Parathyroid adenoma (tissue), 2 donors: ENCODE results near the gene SEC24A.

Experiments
- H2AFZ ChIP-seq: fragments of 300-600 bp; sonication (generic); one replicate; pipeline ENCODE4 v1.7.0; 2017; ENCODE audit warnings: antibody characterized with exemption, mild to moderate bottlenecking
- H3K27ac ChIP-seq: fragments of 300-600 bp; sonication (generic); one replicate; pipeline ENCODE4 v1.7.0; 2017
- H3K27me3 ChIP-seq: fragments of 300-600 bp; sonication (generic); one replicate; pipeline ENCODE4 v1.7.0; 2017; ENCODE audit warnings: low read length; ENCODE audit not compliant: control insufficient read depth, insufficient read depth
- H3K36me3 ChIP-seq: fragments of 300-600 bp; sonication (generic); one replicate; pipeline ENCODE4 v1.7.0; 2017; ENCODE audit warnings: low read length; ENCODE audit not compliant: control insufficient read depth, insufficient read depth
- H3K4me1 ChIP-seq: fragments of 300-600 bp; sonication (generic); one replicate; pipeline ENCODE4 v1.7.0; 2017; ENCODE audit warnings: control low read depth
- H3K4me2 ChIP-seq: fragments of 300-600 bp; sonication (generic); one replicate; pipeline ENCODE4 v1.7.0; 2017; ENCODE audit warnings: low read length
- H3K4me3 ChIP-seq: fragments of 300-600 bp; sonication (generic); one replicate; pipeline ENCODE4 v1.7.0; 2017; ENCODE audit warnings: low read depth, low read length
- H3K79me2 ChIP-seq: fragments of 300-600 bp; sonication (generic); one replicate; pipeline ENCODE4 v1.7.0; 2017; ENCODE audit warnings: control low read depth
- H3K9ac ChIP-seq: fragments of 300-600 bp; sonication (generic); one replicate; pipeline ENCODE4 v1.7.0; 2017; ENCODE audit warnings: mild to moderate bottlenecking
- H3K9me3 ChIP-seq: fragments of 300-600 bp; sonication (generic); one replicate; pipeline ENCODE4 v1.7.0; 2017; ENCODE audit warnings: low read length; ENCODE audit not compliant: control insufficient read depth
- TF ChIP-seq, protein P1 (sequence below): fragments of 300-600 bp; sonication (generic); IDR thresholded peaks from one replicate; pipeline ENCODE4 v1.7.0; 2017; ENCODE audit warnings: antibody characterized with exemption, mild to moderate bottlenecking
- donor health status: primary hyperparathyroidism.

SEC24A gene

GRCh38 chr5:134724872-134725271 lies 76.3 kb downstream of the SEC24A start:
- Histone ChIP-seq H2AFZ (no peak overlapping the region), H3K4me2 (no peak overlapping the region), H3K4me1 (no peaks in the 10 kb centered on the region), H3K79me2 (no peaks in the 10 kb centered on the region), H3K27ac (no peak overlapping the region), H3K36me3 (no peaks in the 10 kb centered on the region), H3K9me3 (no peaks in the 10 kb centered on the region), H3K27me3 (no peaks in the 10 kb centered on the region), H3K4me3 (no peak overlapping the region), H3K9ac (no peak overlapping the region)
- TF ChIP-seq, protein P1, sequence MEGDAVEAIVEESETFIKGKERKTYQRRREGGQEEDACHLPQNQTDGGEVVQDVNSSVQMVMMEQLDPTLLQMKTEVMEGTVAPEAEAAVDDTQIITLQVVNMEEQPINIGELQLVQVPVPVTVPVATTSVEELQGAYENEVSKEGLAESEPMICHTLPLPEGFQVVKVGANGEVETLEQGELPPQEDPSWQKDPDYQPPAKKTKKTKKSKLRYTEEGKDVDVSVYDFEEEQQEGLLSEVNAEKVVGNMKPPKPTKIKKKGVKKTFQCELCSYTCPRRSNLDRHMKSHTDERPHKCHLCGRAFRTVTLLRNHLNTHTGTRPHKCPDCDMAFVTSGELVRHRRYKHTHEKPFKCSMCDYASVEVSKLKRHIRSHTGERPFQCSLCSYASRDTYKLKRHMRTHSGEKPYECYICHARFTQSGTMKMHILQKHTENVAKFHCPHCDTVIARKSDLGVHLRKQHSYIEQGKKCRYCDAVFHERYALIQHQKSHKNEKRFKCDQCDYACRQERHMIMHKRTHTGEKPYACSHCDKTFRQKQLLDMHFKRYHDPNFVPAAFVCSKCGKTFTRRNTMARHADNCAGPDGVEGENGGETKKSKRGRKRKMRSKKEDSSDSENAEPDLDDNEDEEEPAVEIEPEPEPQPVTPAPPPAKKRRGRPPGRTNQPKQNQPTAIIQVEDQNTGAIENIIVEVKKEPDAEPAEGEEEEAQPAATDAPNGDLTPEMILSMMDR: no peak

GRCh38 chr5:134732819-134733218 lies 84.2 kb downstream of the SEC24A start:
- Histone ChIP-seq H3K9ac (no peak overlapping the region), H3K4me2 (no peak overlapping the region), H2AFZ (no peak overlapping the region), H3K36me3 (no peaks in the 10 kb centered on the region), H3K4me3 (no peak overlapping the region), H3K4me1 (no peaks in the 10 kb centered on the region), H3K9me3 (no peaks in the 10 kb centered on the region), H3K27ac (no peak overlapping the region), H3K27me3 (no peaks in the 10 kb centered on the region), H3K79me2 (no peaks in the 10 kb centered on the region)
- TF ChIP-seq, protein P1: no peak

DNA sequence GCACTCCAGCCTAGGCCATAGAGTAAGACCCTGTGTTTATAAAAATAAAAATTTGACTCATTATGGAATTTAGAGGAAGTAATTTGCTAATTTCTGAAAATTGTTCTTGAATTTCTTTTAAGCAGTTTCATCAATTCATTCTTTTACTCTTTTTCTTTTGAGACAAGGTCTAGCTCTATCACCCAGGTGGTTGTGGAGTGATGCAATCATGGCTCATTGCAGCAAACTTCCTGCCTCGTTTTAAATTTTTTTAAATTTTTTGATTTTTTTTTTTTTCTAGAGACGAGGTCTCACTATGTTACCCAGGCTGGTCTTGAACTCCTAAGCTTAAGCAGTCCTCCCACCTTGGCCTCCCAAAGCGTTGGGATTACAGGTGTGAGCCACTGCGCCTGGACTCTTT lies 86.7 kb downstream of the SEC24A start:
- no peaks in the 10 kb centered on the region for H3K36me3 ChIP-seq
- H3K4me2 ChIP-seq: no peak overlapping the region
- no peak overlapping the region for H3K9ac ChIP-seq
- H3K4me3 ChIP-seq: no peak overlapping the region
- H3K9me3 ChIP-seq: no peaks in the 10 kb centered on the region
- TF ChIP-seq, protein P1: no peak
- no peak overlapping the region for H3K27ac ChIP-seq
- H3K27me3 ChIP-seq: no peaks in the 10 kb centered on the region
- no peak overlapping the region for H2AFZ ChIP-seq
- peaks cover 7% of the 10 kb centered on the region for H3K4me1 ChIP-seq
- H3K79me2 ChIP-seq: peaks cover 6% of the 10 kb centered on the region

DNA sequence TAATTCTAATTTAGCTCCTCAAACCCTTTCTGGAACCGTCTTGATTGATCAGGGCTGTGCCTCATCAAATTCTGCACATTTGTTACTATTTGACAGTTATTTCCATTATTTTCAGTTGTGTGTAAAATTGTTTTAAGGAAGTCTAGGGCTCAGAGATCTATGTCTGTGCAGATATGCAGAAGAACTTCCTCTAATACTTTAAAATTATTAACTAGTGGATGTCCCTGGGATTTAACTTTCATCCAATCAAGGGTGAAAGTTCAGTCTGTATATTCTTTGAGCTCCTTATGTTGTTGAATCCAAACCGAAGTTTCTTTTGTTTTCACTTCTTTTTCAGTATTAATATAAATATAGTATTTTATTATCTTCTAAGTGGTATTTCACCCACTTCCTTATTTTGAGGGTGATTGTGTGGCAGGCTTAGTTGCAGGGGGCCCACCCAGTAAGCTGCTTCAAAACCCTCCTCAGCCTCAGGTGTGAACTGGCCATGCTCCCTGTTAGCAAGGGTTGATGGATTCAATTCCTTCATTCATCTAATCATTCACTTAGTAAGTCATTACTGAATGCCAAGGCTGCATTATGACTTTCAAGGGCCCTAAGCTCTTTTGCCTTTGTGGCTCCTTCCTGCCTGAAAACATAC lies 87.7 kb downstream of the SEC24A start:
- H3K4me1 ChIP-seq: peaks cover 7% of the 10 kb centered on the region
- H3K9ac ChIP-seq: no peak overlapping the region
- H3K27ac ChIP-seq: no peak overlapping the region
- no peaks in the 10 kb centered on the region for H3K27me3 ChIP-seq
- H3K36me3 ChIP-seq: no peaks in the 10 kb centered on the region
- peak overlapping the region; percentile 93 for H2AFZ ChIP-seq
- TF ChIP-seq, protein P1: no peak
- no peaks in the 10 kb centered on the region for H3K9me3 ChIP-seq
- no peak overlapping the region for H3K4me2 ChIP-seq
- no peak overlapping the region for H3K4me3 ChIP-seq
- peaks cover 9% of the 10 kb centered on the region for H3K79me2 ChIP-seq
